SHP77 (cell line): ENCODE data around the gene DGKG.

Experiments used
- DNase-seq, 2 experiments: peaks; one replicate each; lab custom pipeline; 2025; lab: John Stamatoyannopoulos, UW

Gene DGKG

GRCh38 chr3:186241910-186242821 is 119.9 kb downstream of the DGKG start:
- DNase-seq: peak; percentile 91 to 92

GRCh38 chr3:186239321-186239720 is 122.7 kb downstream of the DGKG start:
- peak in 1 of 2 experiments; percentile 8 for DNase-seq

DNA sequence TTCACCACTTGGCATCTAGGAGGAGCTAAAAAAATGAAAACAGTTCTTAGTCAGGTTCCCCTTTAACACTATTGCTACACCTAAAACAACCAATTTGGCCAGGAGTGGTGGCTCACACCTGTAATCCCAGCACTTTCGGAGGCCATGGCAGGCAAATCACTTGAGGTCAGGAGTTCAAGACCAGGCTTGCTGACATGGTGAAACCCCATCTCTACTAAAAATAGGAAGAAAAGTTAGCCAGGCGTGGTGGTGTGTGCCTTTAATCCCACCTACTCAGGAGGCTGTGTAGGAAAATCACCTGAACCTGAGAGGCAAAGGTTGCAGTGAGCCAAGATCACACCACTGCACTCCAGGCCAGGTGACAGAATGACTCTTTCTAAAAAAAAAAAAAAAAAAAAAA is 124.1 kb downstream of the DGKG start:
- no peak for DNase-seq

DNA sequence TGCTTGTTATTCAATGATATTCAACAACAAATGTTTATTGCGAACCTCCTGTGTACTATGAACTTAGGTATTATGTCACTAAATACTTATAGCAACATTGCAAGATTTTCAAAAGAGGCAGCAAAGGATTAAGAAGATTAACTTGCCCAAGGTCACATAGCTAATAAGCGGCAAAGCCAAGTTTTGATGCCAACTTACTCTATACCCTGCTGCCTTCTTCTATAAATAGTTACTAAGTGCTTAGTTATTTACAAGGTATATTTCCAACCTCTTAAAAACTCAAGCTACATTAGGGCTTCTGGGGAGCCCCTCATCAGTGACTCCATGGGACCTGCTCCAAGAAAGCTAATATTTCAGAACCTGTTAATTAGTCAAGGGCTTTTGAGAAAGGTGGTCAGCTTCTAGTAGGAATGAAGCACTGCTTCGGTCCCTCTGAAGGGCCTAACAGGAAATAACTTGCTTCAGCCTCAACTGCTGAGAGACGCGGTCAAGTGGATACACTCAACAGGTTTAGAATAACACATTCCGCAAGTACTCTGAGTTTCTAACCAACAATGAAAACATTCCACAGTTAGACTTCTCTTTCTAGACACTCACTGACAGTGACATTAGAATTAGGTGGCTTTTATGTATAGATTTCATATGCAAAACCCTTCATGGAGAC is 125.5 kb downstream of the DGKG start:
- DNase-seq: no peak

DNA sequence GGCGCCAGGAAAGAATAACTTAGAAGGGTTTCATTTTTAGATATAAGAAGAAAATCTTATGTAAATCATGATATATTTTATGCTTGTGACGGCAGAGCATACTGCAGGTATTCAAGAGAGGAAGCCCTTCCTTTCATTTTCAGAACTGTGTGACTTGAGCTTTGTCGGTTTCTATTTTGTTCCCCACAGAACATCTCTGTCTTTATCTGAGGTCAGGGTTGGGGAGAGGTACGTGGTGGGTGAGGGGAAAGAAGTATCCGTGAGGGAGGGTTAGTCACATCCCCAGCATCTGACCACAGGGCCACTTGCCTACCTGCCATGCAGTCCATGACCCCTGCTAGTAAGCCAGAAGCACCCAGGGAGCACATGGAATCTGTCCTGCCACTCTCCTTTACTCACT is 126.5 kb downstream of the DGKG start:
- DNase-seq: no peak

DNA sequence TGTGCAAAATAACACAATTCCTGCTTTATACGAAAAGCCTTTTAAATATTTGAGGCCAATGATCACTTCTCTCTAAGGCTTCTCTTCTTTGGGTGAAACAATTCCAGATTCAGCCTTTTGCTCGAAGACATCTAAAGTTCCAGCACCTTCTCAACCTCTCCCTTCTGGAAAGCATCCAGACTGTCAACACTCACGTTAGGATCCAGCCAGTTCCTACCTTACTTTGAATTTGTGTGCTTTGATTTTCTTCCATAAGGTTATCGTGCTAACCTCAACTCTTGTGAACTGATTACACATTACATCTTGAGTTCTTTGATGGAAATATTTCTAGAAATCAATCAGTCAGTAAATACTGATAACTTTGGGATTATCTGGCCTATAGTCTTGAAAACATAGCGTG is 127.9 kb downstream of the DGKG start:
- no peak for DNase-seq

DNA sequence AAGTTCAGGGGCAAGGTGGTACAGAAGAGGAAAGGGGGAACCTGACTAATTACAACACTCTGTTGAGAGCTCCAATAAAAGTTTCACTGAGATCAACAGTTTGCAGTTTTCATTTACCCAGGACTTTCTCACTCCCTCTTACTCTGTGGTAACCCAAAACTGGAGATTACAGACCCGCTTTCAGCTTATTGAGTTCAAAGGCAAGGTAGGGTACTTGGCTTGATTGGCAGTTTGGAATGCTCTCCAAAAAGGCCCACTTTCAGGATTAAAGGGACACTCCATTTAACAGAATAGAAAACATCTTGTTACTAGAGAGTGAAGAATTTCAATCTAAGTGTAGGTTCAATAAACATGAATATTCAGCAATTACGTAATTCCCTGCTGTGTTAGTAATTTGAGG is 135.6 kb downstream of the DGKG start:
- no peak for DNase-seq

GRCh38 chr3:186225603-186226002 is 136.4 kb downstream of the DGKG start:
- no peak for DNase-seq

GRCh38 chr3:186224041-186224610 is 137.9 kb downstream of the DGKG start:
- no peak for DNase-seq

- DNase-seq: no peak
Measured at GRCh38 chr3:186223476-186223875, 138.6 kb downstream of the DGKG start.

- DNase-seq: no peak
Measured at GRCh38 chr3:186221760-186222378, 140.2 kb downstream of the DGKG start.

- DNase-seq: no peak
Measured at GRCh38 chr3:186220911-186221645, 141.0 kb downstream of the DGKG start.

DNA sequence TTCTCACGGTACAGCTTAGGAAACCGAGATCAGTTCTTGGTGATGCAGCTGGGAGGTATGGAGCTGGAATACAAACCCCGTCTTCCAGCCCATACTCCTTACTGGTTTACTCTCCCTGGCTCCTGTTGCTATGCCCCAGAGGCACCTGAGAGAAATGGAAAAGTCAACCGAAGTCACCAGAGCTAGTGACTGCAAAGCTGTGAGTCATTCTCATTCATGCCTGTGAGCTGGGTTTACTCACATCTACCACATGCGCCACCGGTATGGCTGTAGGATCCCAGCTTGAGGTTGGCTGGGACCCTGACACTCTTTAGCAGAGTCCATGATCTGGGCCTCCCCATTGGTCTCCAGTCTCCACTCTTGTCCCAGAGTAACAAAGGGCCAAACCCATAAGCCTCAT is 141.7 kb downstream of the DGKG start:
- DNase-seq: no peak

- DNase-seq: no peak
Measured at GRCh38 chr3:186219211-186219638, 142.8 kb downstream of the DGKG start.

DNA sequence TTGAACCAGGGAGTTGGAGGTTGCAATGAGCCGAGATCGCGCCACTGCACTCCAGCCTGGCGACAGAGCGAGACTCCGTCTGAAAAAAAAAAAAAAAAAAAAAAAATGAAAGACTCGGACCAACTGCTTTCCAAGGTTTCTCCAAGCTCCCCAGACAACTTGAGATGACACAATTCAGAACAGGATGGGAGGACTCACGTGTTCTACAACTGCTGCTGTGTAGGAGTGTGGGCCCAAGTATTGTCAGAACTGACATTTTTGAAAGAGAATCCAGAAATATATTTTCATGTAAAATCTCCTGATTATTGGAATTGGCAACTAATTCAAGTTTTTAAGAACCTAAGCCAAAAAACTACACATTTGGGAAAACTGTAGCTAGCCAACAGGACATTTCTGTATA is 143.6 kb downstream of the DGKG start:
- no peak for DNase-seq

DNA sequence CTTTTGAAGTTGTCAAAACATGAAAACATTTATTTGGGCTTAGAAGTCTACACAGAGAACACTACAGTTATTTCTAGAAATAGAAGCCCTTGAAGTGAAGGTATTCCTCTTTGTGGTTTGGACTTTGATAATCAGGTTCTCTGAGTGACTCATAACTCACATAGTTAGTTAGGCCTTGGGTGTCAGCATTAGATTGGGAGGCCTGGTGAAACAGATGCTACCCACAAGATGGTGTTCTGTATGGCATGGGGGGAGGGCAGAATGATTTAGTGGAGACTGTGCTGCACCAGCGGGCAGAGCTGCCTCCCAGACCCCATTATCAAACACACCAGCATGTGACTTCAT is 144.2 kb downstream of the DGKG start:
- no peak for DNase-seq

DNA sequence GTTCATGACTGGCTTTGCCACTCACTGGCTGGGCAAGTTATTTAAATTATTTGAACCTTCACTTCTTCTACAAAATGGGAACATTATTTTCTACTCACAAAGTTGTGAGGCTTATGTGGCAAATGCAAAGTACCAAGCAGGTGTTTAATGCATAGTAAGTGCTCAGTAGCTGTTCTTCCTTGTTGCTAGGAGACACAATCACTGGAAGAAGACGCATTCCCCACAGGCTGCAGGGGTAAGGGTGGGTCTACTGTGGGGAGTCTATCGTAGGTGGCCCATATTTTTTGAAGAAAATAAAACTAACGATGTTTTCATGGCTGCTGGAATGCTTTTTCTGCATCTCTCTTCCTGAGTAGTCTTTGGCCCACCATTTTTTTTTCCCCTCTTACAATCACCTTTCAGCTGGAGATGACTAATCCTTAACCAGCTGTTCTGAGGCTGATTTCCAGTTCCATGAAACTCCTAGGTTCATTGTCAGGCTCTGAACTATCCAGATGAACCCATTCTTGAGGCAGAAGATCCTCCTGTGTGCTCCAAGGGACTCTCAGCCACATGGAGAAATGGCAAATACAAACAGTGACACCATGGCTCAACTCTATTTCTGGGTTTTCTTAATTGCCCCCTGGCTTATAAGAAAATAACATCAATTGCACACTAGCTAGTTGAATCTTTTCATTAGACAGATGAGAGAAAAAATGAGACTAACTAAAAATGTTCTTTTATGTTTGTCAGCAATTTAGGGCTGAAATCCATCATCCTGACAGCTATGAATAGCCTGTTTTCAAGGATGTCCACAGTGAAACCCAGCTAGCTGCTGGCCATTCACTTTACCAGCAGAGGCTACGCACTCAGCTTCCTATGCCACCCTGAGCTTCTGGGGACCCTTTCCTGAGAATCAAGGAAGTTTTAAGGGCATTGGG is 144.9 kb downstream of the DGKG start:
- no peak for DNase-seq

GRCh38 chr3:186214670-186215069 is 147.4 kb downstream of the DGKG start:
- DNase-seq: no peak

DNA sequence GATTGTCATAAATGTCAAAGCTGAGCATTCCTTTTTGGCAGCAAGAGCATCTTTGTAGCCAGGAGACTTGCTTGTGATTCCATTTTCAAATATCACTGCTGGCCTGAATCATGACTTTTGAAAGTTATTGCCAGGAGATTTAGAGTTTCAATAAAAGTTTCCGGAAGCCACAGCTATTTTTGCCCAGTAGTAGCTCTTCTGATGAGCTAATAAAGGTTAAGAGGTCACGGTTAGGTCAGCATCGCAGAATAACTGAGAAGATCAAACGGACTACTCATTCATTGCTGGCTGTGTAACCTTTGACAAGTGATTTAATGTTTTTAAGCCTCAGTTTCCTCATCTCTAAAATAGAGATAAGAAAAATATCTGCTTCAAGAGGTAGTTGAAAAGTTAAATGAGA is 148.1 kb downstream of the DGKG start:
- DNase-seq: no peak

GRCh38 chr3:186212611-186213010 is 149.4 kb downstream of the DGKG start:
- no peak for DNase-seq
